H1 (cell line): ENCODE measurements around the gene PLAC9. TPM values are rescaled to one million over a fixed set of nuclear protein-coding genes. Genes with fewer than 3 reads are reported as not detected.

Experiments
- JUN ChIP-seq: IDR thresholded peaks from 2 replicates; pipeline ENCODE4 v1.6.1; 2011; ENCODE audit warnings: low read depth, mild to moderate bottlenecking, improper control_type of control experiment, low read length
- POLR2A ChIP-seq, 2 experiments: IDR thresholded peaks; 1 replicate in 1 of 2; 2 replicates in 1 of 2; pipeline ENCODE4 v1.6.1; 2011; ENCODE audit warnings: low read depth in 2 of 2, low read length in 2 of 2, mild to moderate bottlenecking in 2 of 2; ENCODE audit errors: control extremely low read depth in 1 of 2
- POLR2AphosphoS5 ChIP-seq: IDR thresholded peaks from 2 replicates; pipeline ENCODE4 v1.6.1; 2011; ENCODE audit warnings: low read depth, low read length
- SIX5 ChIP-seq: IDR thresholded peaks from 2 replicates; pipeline ENCODE4 v1.6.1; 2011; ENCODE audit warnings: mild to moderate bottlenecking, low read depth, low read length
- SRF ChIP-seq: IDR thresholded peaks from 2 replicates; pipeline ENCODE4 v1.6.1; 2011; ENCODE audit warnings: mild to moderate bottlenecking, low read depth, low read length, moderate library complexity
- ZNF274 ChIP-seq: IDR thresholded peaks from 2 replicates; pipeline ENCODE4 v1.7.0; 2012; ENCODE audit warnings: low read length, borderline replicate concordance; ENCODE audit errors: extremely low read depth
- polyA plus RNA-seq, 7 experiments: library from polyadenylated mRNA; depleted of rRNA in 3 of 7; stranded (reverse) in 5 of 7; unstranded in 2 of 7; fragments of >200 nt in 5 of 7; fragments of 200-250 nt in 2 of 7; gene quantifications; 1 replicate in 5 of 7; 2 replicates in 1 of 7; 4 replicates in 1 of 7; pipeline versions ENCODE4 v1.2.1 to v1.2.3, GENCODE V29; 2011 to 2013; ENCODE audit warnings: missing spikeins in 2 of 7, mixed read lengths in 2 of 7
- total RNA-seq: library from RNA; stranded (reverse); fragmentation: NEBNext Ultra II Directional; extraction: Animal tissue kit (Norgen Biotek cat#: 25700); gene quantifications from 2 replicates; pipeline ENCODE4 v1.2.1, GENCODE V29; 2021
- TF ChIP-seq, protein P1 (sequence below): fragments of 300-600 bp; sonication (generic); IDR thresholded peaks from 2 replicates; pipeline ENCODE4 v1.7.1; 2012; ENCODE audit warnings: low read length, moderate library complexity, mild to moderate bottlenecking, inconsistent platforms; ENCODE audit not compliant: insufficient replicate concordance

PLAC9 gene
- total and polyA plus RNA-seq, 2 of the 8 experiments (the other 6 are each of a cell fraction or from before 2014, with no cell fraction given), result 8.4 to 16.7 TPM

DNA sequence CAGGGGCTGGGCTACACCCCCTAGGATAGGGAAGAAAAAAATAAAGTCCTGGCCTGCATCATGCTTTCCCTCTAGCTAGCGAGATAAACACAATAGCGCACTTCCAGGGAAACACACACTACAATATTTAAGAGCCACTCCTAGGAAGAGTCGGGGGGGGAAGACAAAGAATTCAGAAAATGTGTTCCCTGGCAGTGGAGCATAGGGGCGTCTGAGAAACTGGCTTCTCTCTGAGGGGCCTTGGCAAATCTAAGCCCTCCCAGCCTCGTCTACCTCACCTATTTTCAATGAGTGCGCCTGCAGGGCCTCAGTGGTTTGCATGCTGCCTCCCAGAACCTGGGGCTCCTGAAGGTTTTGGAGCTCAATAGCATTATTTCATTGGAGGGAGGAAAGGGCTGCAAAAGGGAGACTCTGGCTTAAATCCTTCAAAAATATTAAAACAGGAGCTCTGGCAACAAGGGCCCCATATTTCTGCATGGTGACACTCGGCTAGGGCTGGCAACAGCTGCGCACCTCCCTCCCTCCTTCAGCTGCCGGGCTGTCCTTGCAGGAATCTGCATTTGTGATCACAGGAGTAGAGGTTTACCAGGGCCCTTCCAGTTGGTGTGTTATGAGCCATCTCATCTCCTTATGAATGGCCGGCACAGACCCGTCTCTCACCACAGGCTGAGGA, 62.0 kb downstream of the PLAC9 start (continued):
- TF ChIP-seq SIX5 (no peak), POLR2AphosphoS5 (no peak), POLR2A (IDR thresholded peaks at IDR 0.05; ENCODE audit: control extremely low read depth in 1 of 2, low read depth in 2 of 2, low read length in 2 of 2) (no peak), SRF (no peak), JUN (no peak), ZNF274 (no peak)
- TF ChIP-seq, protein P1, sequence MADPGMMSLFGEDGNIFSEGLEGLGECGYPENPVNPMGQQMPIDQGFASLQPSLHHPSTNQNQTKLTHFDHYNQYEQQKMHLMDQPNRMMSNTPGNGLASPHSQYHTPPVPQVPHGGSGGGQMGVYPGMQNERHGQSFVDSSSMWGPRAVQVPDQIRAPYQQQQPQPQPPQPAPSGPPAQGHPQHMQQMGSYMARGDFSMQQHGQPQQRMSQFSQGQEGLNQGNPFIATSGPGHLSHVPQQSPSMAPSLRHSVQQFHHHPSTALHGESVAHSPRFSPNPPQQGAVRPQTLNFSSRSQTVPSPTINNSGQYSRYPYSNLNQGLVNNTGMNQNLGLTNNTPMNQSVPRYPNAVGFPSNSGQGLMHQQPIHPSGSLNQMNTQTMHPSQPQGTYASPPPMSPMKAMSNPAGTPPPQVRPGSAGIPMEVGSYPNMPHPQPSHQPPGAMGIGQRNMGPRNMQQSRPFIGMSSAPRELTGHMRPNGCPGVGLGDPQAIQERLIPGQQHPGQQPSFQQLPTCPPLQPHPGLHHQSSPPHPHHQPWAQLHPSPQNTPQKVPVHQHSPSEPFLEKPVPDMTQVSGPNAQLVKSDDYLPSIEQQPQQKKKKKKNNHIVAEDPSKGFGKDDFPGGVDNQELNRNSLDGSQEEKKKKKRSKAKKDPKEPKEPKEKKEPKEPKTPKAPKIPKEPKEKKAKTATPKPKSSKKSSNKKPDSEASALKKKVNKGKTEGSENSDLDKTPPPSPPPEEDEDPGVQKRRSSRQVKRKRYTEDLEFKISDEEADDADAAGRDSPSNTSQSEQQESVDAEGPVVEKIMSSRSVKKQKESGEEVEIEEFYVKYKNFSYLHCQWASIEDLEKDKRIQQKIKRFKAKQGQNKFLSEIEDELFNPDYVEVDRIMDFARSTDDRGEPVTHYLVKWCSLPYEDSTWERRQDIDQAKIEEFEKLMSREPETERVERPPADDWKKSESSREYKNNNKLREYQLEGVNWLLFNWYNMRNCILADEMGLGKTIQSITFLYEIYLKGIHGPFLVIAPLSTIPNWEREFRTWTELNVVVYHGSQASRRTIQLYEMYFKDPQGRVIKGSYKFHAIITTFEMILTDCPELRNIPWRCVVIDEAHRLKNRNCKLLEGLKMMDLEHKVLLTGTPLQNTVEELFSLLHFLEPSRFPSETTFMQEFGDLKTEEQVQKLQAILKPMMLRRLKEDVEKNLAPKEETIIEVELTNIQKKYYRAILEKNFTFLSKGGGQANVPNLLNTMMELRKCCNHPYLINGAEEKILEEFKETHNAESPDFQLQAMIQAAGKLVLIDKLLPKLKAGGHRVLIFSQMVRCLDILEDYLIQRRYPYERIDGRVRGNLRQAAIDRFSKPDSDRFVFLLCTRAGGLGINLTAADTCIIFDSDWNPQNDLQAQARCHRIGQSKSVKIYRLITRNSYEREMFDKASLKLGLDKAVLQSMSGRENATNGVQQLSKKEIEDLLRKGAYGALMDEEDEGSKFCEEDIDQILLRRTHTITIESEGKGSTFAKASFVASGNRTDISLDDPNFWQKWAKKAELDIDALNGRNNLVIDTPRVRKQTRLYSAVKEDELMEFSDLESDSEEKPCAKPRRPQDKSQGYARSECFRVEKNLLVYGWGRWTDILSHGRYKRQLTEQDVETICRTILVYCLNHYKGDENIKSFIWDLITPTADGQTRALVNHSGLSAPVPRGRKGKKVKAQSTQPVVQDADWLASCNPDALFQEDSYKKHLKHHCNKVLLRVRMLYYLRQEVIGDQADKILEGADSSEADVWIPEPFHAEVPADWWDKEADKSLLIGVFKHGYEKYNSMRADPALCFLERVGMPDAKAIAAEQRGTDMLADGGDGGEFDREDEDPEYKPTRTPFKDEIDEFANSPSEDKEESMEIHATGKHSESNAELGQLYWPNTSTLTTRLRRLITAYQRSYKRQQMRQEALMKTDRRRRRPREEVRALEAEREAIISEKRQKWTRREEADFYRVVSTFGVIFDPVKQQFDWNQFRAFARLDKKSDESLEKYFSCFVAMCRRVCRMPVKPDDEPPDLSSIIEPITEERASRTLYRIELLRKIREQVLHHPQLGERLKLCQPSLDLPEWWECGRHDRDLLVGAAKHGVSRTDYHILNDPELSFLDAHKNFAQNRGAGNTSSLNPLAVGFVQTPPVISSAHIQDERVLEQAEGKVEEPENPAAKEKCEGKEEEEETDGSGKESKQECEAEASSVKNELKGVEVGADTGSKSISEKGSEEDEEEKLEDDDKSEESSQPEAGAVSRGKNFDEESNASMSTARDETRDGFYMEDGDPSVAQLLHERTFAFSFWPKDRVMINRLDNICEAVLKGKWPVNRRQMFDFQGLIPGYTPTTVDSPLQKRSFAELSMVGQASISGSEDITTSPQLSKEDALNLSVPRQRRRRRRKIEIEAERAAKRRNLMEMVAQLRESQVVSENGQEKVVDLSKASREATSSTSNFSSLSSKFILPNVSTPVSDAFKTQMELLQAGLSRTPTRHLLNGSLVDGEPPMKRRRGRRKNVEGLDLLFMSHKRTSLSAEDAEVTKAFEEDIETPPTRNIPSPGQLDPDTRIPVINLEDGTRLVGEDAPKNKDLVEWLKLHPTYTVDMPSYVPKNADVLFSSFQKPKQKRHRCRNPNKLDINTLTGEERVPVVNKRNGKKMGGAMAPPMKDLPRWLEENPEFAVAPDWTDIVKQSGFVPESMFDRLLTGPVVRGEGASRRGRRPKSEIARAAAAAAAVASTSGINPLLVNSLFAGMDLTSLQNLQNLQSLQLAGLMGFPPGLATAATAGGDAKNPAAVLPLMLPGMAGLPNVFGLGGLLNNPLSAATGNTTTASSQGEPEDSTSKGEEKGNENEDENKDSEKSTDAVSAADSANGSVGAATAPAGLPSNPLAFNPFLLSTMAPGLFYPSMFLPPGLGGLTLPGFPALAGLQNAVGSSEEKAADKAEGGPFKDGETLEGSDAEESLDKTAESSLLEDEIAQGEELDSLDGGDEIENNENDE, result no peak
- TF ChIP-seq, all 59 proteins: peak for 0
